WTC11 (cell line): ENCODE data around the gene TP53BP1. TPM values are rescaled to one million over a fixed set of nuclear protein-coding genes. Genes with fewer than 3 reads are reported as not detected.

Experiments used
- ATAC-seq: fragments of 200-7000 bp; cut with Tn5 transposase; 2 replicates; pipeline ENCODE4 v1.10.0; 2021; ENCODE audit warnings: mild to moderate bottlenecking, moderate library complexity
- CTCF ChIA-PET: fragments of 300-600 bp; sonication (Branson Sonifier 250); formaldehyde crosslinking; loops from one replicate; lab custom pipeline; 2021; ENCODE audit warnings: antibody characterized with exemption; lab: Charles Lee
- POLR2A ChIA-PET: fragments of 350-600 bp; sonication (Branson Sonifier 250); formaldehyde crosslinking; loops from one replicate; lab custom pipeline; 2021; ENCODE audit warnings: antibody characterized with exemption; lab: Charles Lee
- DNase-seq: peaks from one replicate; pipeline ENCODE4 v3.0.0; 2021; ENCODE audit warnings: low spot score
- H3K27ac Mint-ChIP-seq: 2 replicates; pipeline ENCODE4 v1.8.0; 2021; ENCODE audit warnings: mixed read lengths
- H3K27me3 Mint-ChIP-seq: 2 replicates; pipeline ENCODE4 v1.8.0; 2021; ENCODE audit warnings: low read depth, mild to moderate bottlenecking, moderate library complexity, mixed read lengths
- H3K36me3 Mint-ChIP-seq: 2 replicates; pipeline ENCODE4 v1.8.0; 2021; ENCODE audit warnings: mixed read lengths
- H3K4me1 Mint-ChIP-seq: 2 replicates; pipeline ENCODE4 v1.8.0; 2022; ENCODE audit warnings: mixed read lengths
- H3K4me3 Mint-ChIP-seq: 2 replicates; pipeline ENCODE4 v1.8.0; 2021; ENCODE audit warnings: mild to moderate bottlenecking, moderate library complexity, mixed read lengths
- H3K9me3 Mint-ChIP-seq: 2 replicates; pipeline ENCODE4 v1.8.0; 2021; ENCODE audit warnings: mixed read lengths
- CREM ChIP-seq: sonication (generic); formaldehyde crosslinking; IDR thresholded peaks from 2 replicates; pipeline ENCODE4 v1.8.1; 2022; ENCODE audit warnings: mild to moderate bottlenecking, missing genetic modification reagents, moderate library complexity
- FOXP1 ChIP-seq: sonication (generic); formaldehyde crosslinking; IDR thresholded peaks from 2 replicates; pipeline ENCODE4 v1.8.0; 2022; ENCODE audit warnings: missing genetic modification reagents, mild to moderate bottlenecking, moderate library complexity, borderline replicate concordance
- HMGA2 ChIP-seq: fragments of 250-450 bp; sonication (Bioruptor Pico); IDR thresholded peaks from 2 replicates; pipeline ENCODE4 v1.4.0; 2021; ENCODE audit warnings: mild to moderate bottlenecking, moderate library complexity
- KAT7 ChIP-seq: sonication (generic); formaldehyde crosslinking; IDR thresholded peaks from 2 replicates; pipeline ENCODE4 v1.8.1; 2023; ENCODE audit warnings: missing genetic modification reagents, mild to moderate bottlenecking, borderline replicate concordance
- NFATC4 ChIP-seq: fragments of 250-450 bp; sonication (Bioruptor Pico); IDR thresholded peaks from 2 replicates; pipeline ENCODE4 v1.9.0; 2021; ENCODE audit warnings: mild to moderate bottlenecking
- NFYB ChIP-seq: sonication (generic); formaldehyde crosslinking; conservative IDR thresholded peaks from 2 replicates; pipeline ENCODE4 v1.8.0; 2022; ENCODE audit warnings: low read depth, missing genetic modification reagents
- NR3C1 ChIP-seq: sonication (generic); formaldehyde crosslinking; conservative IDR thresholded peaks from 2 replicates; pipeline ENCODE4 v1.8.1; 2023; ENCODE audit warnings: low read depth, mild to moderate bottlenecking, missing genetic modification reagents
- PRRX2 ChIP-seq: fragments of 250-450 bp; sonication (Bioruptor Pico); IDR thresholded peaks from 2 replicates; pipeline ENCODE4 v1.8.0; 2021; ENCODE audit warnings: mild to moderate bottlenecking
- RELA ChIP-seq: sonication (generic); formaldehyde crosslinking; IDR thresholded peaks from 2 replicates; pipeline ENCODE4 v1.8.1; 2022; ENCODE audit warnings: missing genetic modification reagents, mild to moderate bottlenecking, borderline replicate concordance
- SMAD3 ChIP-seq: sonication (generic); formaldehyde crosslinking; IDR thresholded peaks from 2 replicates; pipeline ENCODE4 v1.8.0; 2022; ENCODE audit warnings: missing genetic modification reagents, mild to moderate bottlenecking, borderline replicate concordance
- SMAD4 ChIP-seq: sonication (generic); formaldehyde crosslinking; IDR thresholded peaks from 2 replicates; pipeline ENCODE4 v1.8.0; 2022; ENCODE audit warnings: mild to moderate bottlenecking, missing genetic modification reagents
- SP1 ChIP-seq: sonication (generic); formaldehyde crosslinking; conservative IDR thresholded peaks from 2 replicates; pipeline ENCODE4 v1.8.1; 2022; ENCODE audit warnings: missing genetic modification reagents
- TEAD1 ChIP-seq: sonication (generic); formaldehyde crosslinking; IDR thresholded peaks from 2 replicates; pipeline ENCODE4 v1.8.0; 2022; ENCODE audit warnings: mild to moderate bottlenecking, missing genetic modification reagents
- ZBTB21 ChIP-seq: sonication (generic); formaldehyde crosslinking; IDR thresholded peaks from 2 replicates; pipeline ENCODE4 v1.8.1; 2023; ENCODE audit warnings: mild to moderate bottlenecking, missing genetic modification reagents, borderline replicate concordance
- ZNF219 ChIP-seq: sonication (generic); formaldehyde crosslinking; IDR thresholded peaks from 2 replicates; pipeline ENCODE4 v1.8.0; 2023; ENCODE audit warnings: missing genetic modification reagents, mild to moderate bottlenecking, borderline replicate concordance
- ZNF232 ChIP-seq: sonication (generic); formaldehyde crosslinking; IDR thresholded peaks from 2 replicates; pipeline ENCODE4 v1.8.0; 2022; ENCODE audit warnings: mild to moderate bottlenecking, missing genetic modification reagents
- ZNF317 ChIP-seq: sonication (generic); formaldehyde crosslinking; IDR thresholded peaks from 2 replicates; pipeline ENCODE4 v1.8.1; 2023; ENCODE audit warnings: low read depth, mild to moderate bottlenecking, moderate library complexity, missing genetic modification reagents, borderline replicate concordance
- ZNF671 ChIP-seq: fragments of 250-450 bp; sonication (Bioruptor Pico); IDR thresholded peaks from 2 replicates; pipeline ENCODE4 v1.8.0; 2021; ENCODE audit warnings: mild to moderate bottlenecking
- total RNA-seq: library from RNA; stranded (reverse); gene quantifications from 3 replicates; pipeline ENCODE4 v1.2.3, GENCODE V29; 2021
- TF ChIP-seq, protein P1 (sequence below): sonication (generic); formaldehyde crosslinking; conservative IDR thresholded peaks from 2 replicates; pipeline ENCODE4 v1.8.1; 2022; ENCODE audit warnings: mild to moderate bottlenecking, missing genetic modification reagents
- TF ChIP-seq, protein P2 (sequence below): sonication (generic); formaldehyde crosslinking; IDR thresholded peaks from 2 replicates; pipeline ENCODE4 v1.8.0; 2022; ENCODE audit warnings: mild to moderate bottlenecking, missing genetic modification reagents
- TF ChIP-seq, protein P3 (sequence below): sonication (generic); formaldehyde crosslinking; IDR thresholded peaks from 2 replicates; pipeline ENCODE4 v1.8.1; 2023; ENCODE audit warnings: mild to moderate bottlenecking, missing genetic modification reagents
- TF ChIP-seq, protein P4 (sequence below): sonication (generic); formaldehyde crosslinking; IDR thresholded peaks from 2 replicates; pipeline ENCODE4 v1.8.1; 2022; ENCODE audit warnings: mild to moderate bottlenecking, moderate library complexity, missing genetic modification reagents
- TF ChIP-seq, protein P5 (sequence below): fragments of 250-450 bp; sonication (Bioruptor Pico); IDR thresholded peaks from 2 replicates; pipeline ENCODE4 v2.1.2; 2022; ENCODE audit warnings: mild to moderate bottlenecking, moderate library complexity

The TP53BP1 gene
- total RNA-seq, 1 experiment from 2014 or later: 67.1 TPM

DNA sequence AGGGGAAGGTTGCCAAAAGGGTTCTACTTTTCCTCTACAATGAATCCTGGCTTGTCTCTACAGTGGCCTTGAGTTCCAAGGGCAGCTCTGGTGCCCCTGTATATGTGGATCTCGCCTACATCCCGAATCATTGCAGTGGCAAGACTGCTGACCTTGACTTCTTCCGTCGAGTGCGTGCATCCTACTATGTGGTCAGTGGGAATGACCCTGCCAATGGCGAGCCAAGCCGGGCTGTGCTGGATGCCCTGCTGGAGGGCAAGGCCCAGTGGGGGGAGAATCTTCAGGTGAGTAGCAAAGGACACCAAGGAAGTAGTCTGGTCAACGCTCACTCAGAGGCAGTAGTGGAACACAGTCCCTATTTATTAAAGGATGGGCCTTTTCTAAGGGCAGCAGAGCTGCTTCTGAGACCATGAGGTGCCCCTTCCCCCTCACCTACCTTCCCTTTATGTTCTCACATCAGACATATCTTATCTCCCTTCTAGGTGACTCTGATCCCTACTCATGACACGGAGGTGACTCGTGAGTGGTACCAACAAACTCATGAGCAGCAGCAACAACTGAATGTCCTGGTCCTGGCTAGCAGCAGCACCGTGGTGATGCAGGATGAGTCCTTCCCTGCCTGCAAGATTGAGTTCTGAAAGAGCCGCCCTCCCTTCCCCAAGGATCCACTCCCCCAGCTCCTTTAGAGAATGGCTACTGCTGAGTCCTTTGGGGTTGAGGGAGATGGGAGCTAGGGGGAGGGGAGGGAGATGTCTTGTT lies 36.8 kb upstream of the TP53BP1 start:
- ATAC-seq: no peak
- H3K9me3 Mint-ChIP-seq: no peaks in the 10 kb centered on the region
- TF ChIP-seq ZNF219 (CRISPR knock-in tag) (no peak), SMAD4 (CRISPR knock-in tag) (no peak), NR3C1 (CRISPR knock-in tag) (no peak), HMGA2 (CRISPR knock-in tag) (no peak), KAT7 (CRISPR knock-in tag) (no peak)
- TF ChIP-seq, protein P1, sequence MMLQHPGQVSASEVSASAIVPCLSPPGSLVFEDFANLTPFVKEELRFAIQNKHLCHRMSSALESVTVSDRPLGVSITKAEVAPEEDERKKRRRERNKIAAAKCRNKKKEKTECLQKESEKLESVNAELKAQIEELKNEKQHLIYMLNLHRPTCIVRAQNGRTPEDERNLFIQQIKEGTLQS (CRISPR knock-in tag): no peak
- TF ChIP-seq, protein P2, sequence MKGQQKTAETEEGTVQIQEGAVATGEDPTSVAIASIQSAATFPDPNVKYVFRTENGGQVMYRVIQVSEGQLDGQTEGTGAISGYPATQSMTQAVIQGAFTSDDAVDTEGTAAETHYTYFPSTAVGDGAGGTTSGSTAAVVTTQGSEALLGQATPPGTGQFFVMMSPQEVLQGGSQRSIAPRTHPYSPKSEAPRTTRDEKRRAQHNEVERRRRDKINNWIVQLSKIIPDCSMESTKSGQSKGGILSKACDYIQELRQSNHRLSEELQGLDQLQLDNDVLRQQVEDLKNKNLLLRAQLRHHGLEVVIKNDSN: no peak
- TF ChIP-seq, all 79 proteins: peak for 0
- no peaks in the 10 kb centered on the region; the same call in 1 of the 2 replicates for H3K27me3 Mint-ChIP-seq
- H3K4me3 Mint-ChIP-seq: no peak overlapping the region
- H3K27ac Mint-ChIP-seq: no peak overlapping the region
- H3K36me3 Mint-ChIP-seq: no peaks in the 10 kb centered on the region
- no peak for DNase-seq
- peaks cover 21% of the 10 kb centered on the region for H3K4me1 Mint-ChIP-seq
- ChIA-PET POLR2A (no interaction called here), CTCF (interaction anchor here (0.6 to 2.2 kb wide), 2 partner anchors 15 to 16 kb away, joined by 5 to 10 read pairs; no protein-coding TSS in a partner anchor)

DNA sequence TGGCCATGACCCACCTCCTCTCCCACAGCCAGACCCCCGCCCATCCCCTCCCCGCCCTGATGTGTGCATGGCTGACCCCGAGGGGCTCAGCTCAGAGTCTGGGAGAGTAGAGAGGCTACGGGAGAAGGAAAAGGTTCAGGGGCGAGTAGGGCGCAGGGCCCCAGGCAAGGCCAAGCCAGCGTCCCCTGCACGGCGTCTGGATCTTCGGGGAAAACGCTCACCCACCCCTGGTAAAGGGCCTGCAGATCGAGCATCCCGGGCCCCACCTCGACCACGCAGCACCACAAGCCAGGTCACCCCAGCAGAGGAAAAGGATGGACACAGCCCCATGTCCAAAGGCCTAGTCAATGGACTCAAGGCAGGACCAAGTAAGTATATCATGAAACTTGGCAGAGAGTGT lies 36.2 kb upstream of the TP53BP1 start:
- Mint-ChIP-seq H3K4me3 (no peak overlapping the region), H3K27ac (no peak overlapping the region), H3K4me1 (peaks cover 21% of the 10 kb centered on the region), H3K9me3 (no peaks in the 10 kb centered on the region), H3K27me3 (no peaks in the 10 kb centered on the region; the same call in 1 of the 2 replicates), H3K36me3 (no peaks in the 10 kb centered on the region)
- ChIA-PET CTCF (interaction anchor here (0.8 to 1.7 kb wide), 4 partner anchors 13 to 23 kb away, joined by 3 to 9 read pairs (median 4); no protein-coding TSS in a partner anchor), POLR2A (no interaction called here)
- DNase-seq (no peak), ATAC-seq (no peak)
- no peak for TF ChIP-seq ZNF232 (CRISPR knock-in tag)
- TF ChIP-seq TEAD1 (CRISPR knock-in tag): no peak
- TF ChIP-seq FOXP1 (CRISPR knock-in tag): no peak
- no peak for TF ChIP-seq ZBTB21 (CRISPR knock-in tag)
- TF ChIP-seq SMAD3 (CRISPR knock-in tag): no peak
- TF ChIP-seq RELA (CRISPR knock-in tag): no peak
- no peak for TF ChIP-seq CREM
- TF ChIP-seq PRRX2 (CRISPR knock-in tag): no peak
- TF ChIP-seq, protein P3, sequence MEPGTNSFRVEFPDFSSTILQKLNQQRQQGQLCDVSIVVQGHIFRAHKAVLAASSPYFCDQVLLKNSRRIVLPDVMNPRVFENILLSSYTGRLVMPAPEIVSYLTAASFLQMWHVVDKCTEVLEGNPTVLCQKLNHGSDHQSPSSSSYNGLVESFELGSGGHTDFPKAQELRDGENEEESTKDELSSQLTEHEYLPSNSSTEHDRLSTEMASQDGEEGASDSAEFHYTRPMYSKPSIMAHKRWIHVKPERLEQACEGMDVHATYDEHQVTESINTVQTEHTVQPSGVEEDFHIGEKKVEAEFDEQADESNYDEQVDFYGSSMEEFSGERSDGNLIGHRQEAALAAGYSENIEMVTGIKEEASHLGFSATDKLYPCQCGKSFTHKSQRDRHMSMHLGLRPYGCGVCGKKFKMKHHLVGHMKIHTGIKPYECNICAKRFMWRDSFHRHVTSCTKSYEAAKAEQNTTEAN (CRISPR knock-in tag): no peak
- TF ChIP-seq NFYB (CRISPR knock-in tag): no peak
- TF ChIP-seq ZNF671 (CRISPR knock-in tag): no peak
- no peak for TF ChIP-seq HMGA2 (CRISPR knock-in tag)
- TF ChIP-seq ZNF317 (CRISPR knock-in tag): no peak
- no peak for TF ChIP-seq NFATC4 (CRISPR knock-in tag)
- TF ChIP-seq SP1: no peak
- TF ChIP-seq, protein P4, sequence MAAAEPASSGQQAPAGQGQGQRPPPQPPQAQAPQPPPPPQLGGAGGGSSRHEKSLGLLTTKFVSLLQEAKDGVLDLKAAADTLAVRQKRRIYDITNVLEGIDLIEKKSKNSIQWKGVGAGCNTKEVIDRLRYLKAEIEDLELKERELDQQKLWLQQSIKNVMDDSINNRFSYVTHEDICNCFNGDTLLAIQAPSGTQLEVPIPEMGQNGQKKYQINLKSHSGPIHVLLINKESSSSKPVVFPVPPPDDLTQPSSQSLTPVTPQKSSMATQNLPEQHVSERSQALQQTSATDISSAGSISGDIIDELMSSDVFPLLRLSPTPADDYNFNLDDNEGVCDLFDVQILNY (CRISPR knock-in tag): no peak
- TF ChIP-seq, protein P5, sequence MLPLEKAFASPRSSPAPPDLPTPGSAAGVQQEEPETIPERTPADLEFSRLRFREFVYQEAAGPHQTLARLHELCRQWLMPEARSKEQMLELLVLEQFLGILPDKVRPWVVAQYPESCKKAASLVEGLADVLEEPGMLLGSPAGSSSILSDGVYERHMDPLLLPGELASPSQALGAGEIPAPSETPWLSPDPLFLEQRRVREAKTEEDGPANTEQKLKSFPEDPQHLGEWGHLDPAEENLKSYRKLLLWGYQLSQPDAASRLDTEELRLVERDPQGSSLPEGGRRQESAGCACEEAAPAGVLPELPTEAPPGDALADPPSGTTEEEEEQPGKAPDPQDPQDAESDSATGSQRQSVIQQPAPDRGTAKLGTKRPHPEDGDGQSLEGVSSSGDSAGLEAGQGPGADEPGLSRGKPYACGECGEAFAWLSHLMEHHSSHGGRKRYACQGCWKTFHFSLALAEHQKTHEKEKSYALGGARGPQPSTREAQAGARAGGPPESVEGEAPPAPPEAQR (CRISPR knock-in tag): no peak
- no peak for TF ChIP-seq KAT7 (CRISPR knock-in tag)
